SU-DHL-6 (cell line): Measurements from ENCODE around the gene MOSPD2.

Experiments
- H2AFZ ChIP-seq: fragments of 200-600 bp; sonication (generic); 2 replicates; pipeline ENCODE4 v1.6.1; 2014; ENCODE audit warnings: low read depth, mild to moderate bottlenecking, moderate library complexity, mixed read lengths, antibody characterized with exemption, low read length; ENCODE audit not compliant: severe bottlenecking
- H3F3A ChIP-seq: fragments of 200-600 bp; shearing (Covaris generic); 2 replicates; pipeline ENCODE4 v1.6.0; 2016; ENCODE audit warnings: antibody characterized with exemption, mild to moderate bottlenecking; ENCODE audit not compliant: insufficient read depth
- H3K27ac ChIP-seq: fragments of 200-600 bp; sonication (generic); 2 replicates; pipeline ENCODE4 v1.5.1; 2016; ENCODE audit warnings: low read depth, mild to moderate bottlenecking, low read length, moderate library complexity, mixed read lengths
- H3K27me3 ChIP-seq: fragments of 200-600 bp; sonication (generic), shearing (Covaris generic); 2 replicates; pipeline ENCODE4 v1.6.0; 2014; ENCODE audit warnings: mild to moderate bottlenecking, low read length
- H3K36me3 ChIP-seq: fragments of 200-600 bp; sonication (generic); 2 replicates; pipeline ENCODE4 v1.6.1; 2014; ENCODE audit warnings: mild to moderate bottlenecking, low read length, mixed read lengths
- H3K4me2 ChIP-seq: fragments of 300-600, 200-600 bp; shearing (Covaris generic), sonication (generic); 2 replicates; pipeline ENCODE4 v1.6.0; 2014; ENCODE audit warnings: low read length, low read depth, mild to moderate bottlenecking; ENCODE audit not compliant: poor library complexity, severe bottlenecking
- H3K4me3 ChIP-seq: fragments of 200-600 bp; sonication (generic); 2 replicates; pipeline ENCODE4 v1.5.1; 2014; ENCODE audit warnings: antibody characterized with exemption, low read length, mild to moderate bottlenecking, mixed read lengths; ENCODE audit not compliant: insufficient read depth, poor library complexity, severe bottlenecking
- H3K79me2 ChIP-seq: fragments of 200-600 bp; sonication (generic); 2 replicates; pipeline ENCODE4 v1.6.1; 2014; ENCODE audit warnings: mild to moderate bottlenecking, low read length, moderate library complexity; ENCODE audit not compliant: insufficient read depth
- H3K9ac ChIP-seq: fragments of 200-600 bp; sonication (generic); 2 replicates; pipeline ENCODE4 v1.7.0; 2014; ENCODE audit warnings: mild to moderate bottlenecking, low read length
- H3K9me2 ChIP-seq: fragments of 200-600 bp; sonication (generic); replicated peaks from 2 replicates; pipeline ENCODE4 v1.6.1; 2014; ENCODE audit warnings: low read length; ENCODE audit not compliant: insufficient read depth
- H3K9me3 ChIP-seq: fragments of 200-600 bp; sonication (generic); 2 replicates; pipeline ENCODE4 v1.6.1; 2014; ENCODE audit warnings: low read length, mixed read lengths; ENCODE audit not compliant: insufficient read depth
- H4K20me1 ChIP-seq: fragments of 200-600 bp; sonication (generic); 2 replicates; pipeline ENCODE4 v1.6.1; 2014; ENCODE audit warnings: low read depth, mild to moderate bottlenecking, antibody characterized with exemption, low read length, moderate library complexity, mixed read lengths
- CTCF ChIP-seq: fragments of 200-600 bp; sonication (generic); IDR thresholded peaks from one replicate; pipeline ENCODE4 v1.5.1; 2017; ENCODE audit warnings: antibody characterized with exemption, mild to moderate bottlenecking, low read length, moderate library complexity; ENCODE audit not compliant: insufficient read depth, poor library complexity, severe bottlenecking
- EZH2phosphoT487 ChIP-seq: fragments of 200-600 bp; sonication (generic), shearing (Covaris generic); conservative IDR thresholded peaks from 2 replicates; pipeline ENCODE4 v1.6.1; 2018; ENCODE audit warnings: mild to moderate bottlenecking, antibody characterized with exemption, low read length, moderate library complexity, mixed read lengths

MOSPD2 gene

GRCh38 chrX:14926471-14926870 lies 53.2 kb downstream of the MOSPD2 start:
- no peaks in the 10 kb centered on the region for H4K20me1 ChIP-seq
- no peak overlapping the region for H2AFZ ChIP-seq
- H3K36me3 ChIP-seq = no peaks in the 10 kb centered on the region
- no peaks in the 10 kb centered on the region for H3K9me2 ChIP-seq
- H3K27ac ChIP-seq = no peak overlapping the region
- H3K4me3 ChIP-seq = no peak overlapping the region
- no peak overlapping the region for H3K4me2 ChIP-seq
- no peaks in the 10 kb centered on the region for H3K27me3 ChIP-seq
- no peaks in the 10 kb centered on the region for H3F3A ChIP-seq
- no peak for TF ChIP-seq EZH2phosphoT487
- TF ChIP-seq CTCF = no peak
- no peaks in the 10 kb centered on the region for H3K9me3 ChIP-seq
- H3K79me2 ChIP-seq = no peaks in the 10 kb centered on the region
- no peak overlapping the region for H3K9ac ChIP-seq

- H3K9me2 ChIP-seq = no peaks in the 10 kb centered on the region
- TF ChIP-seq EZH2phosphoT487 = no peak
- TF ChIP-seq CTCF = no peak
- H3K27me3 ChIP-seq = no peaks in the 10 kb centered on the region
Measured at GRCh38 chrX:14927401-14927800, 54.2 kb downstream of the MOSPD2 start.

GRCh38 chrX:14930663-14931062 lies 57.4 kb downstream of the MOSPD2 start:
- Histone ChIP-seq H3K4me3 (no peak overlapping the region), H3F3A (no peaks in the 10 kb centered on the region), H2AFZ (no peak overlapping the region), H3K9me2 (no peaks in the 10 kb centered on the region), H3K79me2 (no peaks in the 10 kb centered on the region), H3K36me3 (no peaks in the 10 kb centered on the region), H3K9me3 (no peaks in the 10 kb centered on the region), H3K9ac (no peak overlapping the region), H3K4me2 (no peak overlapping the region), H3K27me3 (no peaks in the 10 kb centered on the region), H4K20me1 (no peaks in the 10 kb centered on the region), H3K27ac (no peak overlapping the region)
- no peak for TF ChIP-seq EZH2phosphoT487
- no peak for TF ChIP-seq CTCF

More at GRCh38 chrX:14927401-14927800, 54.2 kb downstream of the MOSPD2 start:
- Histone ChIP-seq H3K9ac (no peak overlapping the region), H3K36me3 (no peaks in the 10 kb centered on the region), H3K27ac (no peak overlapping the region), H3K4me3 (no peak overlapping the region), H3K4me2 (no peak overlapping the region), H3K9me3 (no peaks in the 10 kb centered on the region), H4K20me1 (no peaks in the 10 kb centered on the region), H3K79me2 (no peaks in the 10 kb centered on the region), H3F3A (no peaks in the 10 kb centered on the region), H2AFZ (no peak overlapping the region)
